Gastrocnemius medialis (tissue), 4 donors: ENCODE results near the gene C6orf89. TPM values are rescaled to one million over a fixed set of nuclear protein-coding genes. Genes with fewer than 3 reads are reported as not detected.
A peak's percentile ranks its signal among the peaks of the same experiment; 100 is the strongest.

ENCODE experiments used
- ATAC-seq, 2 donors: fragments of 150-250 bp; one replicate each; pipeline ENCODE4 v1.9.1; 2016
- DNase-seq, 2 donors: peaks; one replicate each; pipeline ENCODE4 v3.0.0-alpha.2; 2019
- H3K27ac ChIP-seq, 4 donors: fragments of 200-600 bp; sonication (generic); 1 replicate in 1 of 4; 2 replicates in 3 of 4; pipeline ENCODE4 v1.5.1; 2016 to 2018; ENCODE audit warnings: mild to moderate bottlenecking in 2 of 4, moderate library complexity in 1 of 4
- H3K27me3 ChIP-seq, 3 donors: fragments of 200-600 bp; sonication (generic) in 2 of 3; 1 replicate in 1 of 3; 2 replicates in 2 of 3; pipeline versions ENCODE4 v1.5.1 to v1.6.0; 2016 to 2019; ENCODE audit warnings: mild to moderate bottlenecking in 1 of 3, moderate library complexity in 1 of 3
- H3K36me3 ChIP-seq, 2 donors: fragments of 200-600 bp; sonication (generic) in 1 of 2; one replicate each; pipeline ENCODE4 v1.5.1; 2017 to 2018
- H3K4me1 ChIP-seq, 2 donors: fragments of 200-600 bp; sonication (generic) in 1 of 2; one replicate each; pipeline ENCODE4 v1.5.1; 2016 to 2017; ENCODE audit warnings: mild to moderate bottlenecking in 2 of 2
- H3K4me3 ChIP-seq, 4 donors: fragments of 200-600 bp; sonication (generic) in 3 of 4; 1 replicate in 1 of 4; 2 replicates in 3 of 4; pipeline ENCODE4 v1.5.1; 2016 to 2019; ENCODE audit warnings: mild to moderate bottlenecking in 2 of 4
- H3K9me3 ChIP-seq, 3 donors: fragments of 200-600 bp; sonication (generic) in 2 of 3; 1 replicate in 1 of 3; 2 replicates in 2 of 3; pipeline ENCODE4 v1.5.1; 2016 to 2019
- POLR2A ChIP-seq, 2 donors: fragments of 450-650 bp; IDR thresholded peaks; one replicate each; pipeline ENCODE4 v1.6.1; 2017; ENCODE audit warnings: antibody characterized with exemption in 2 of 2, mild to moderate bottlenecking in 2 of 2, moderate library complexity in 2 of 2
- in situ Hi-C, 4 donors: fragments of 200-750 bp; cut with MboI; loops; one replicate each; pipeline versions ENCODE4 v1.15.0 to v1.8.0; 2017; ENCODE audit warnings: low sequenced_read_pairs in 4 of 4
- intact Hi-C: fragments of 100-400 bp; cut with DNase I; formaldehyde crosslinking; loops from one replicate; pipeline ENCODE4 v1.15.1; 2023; ENCODE audit warnings: low total_unique reads
- total RNA-seq, 4 donors: library from RNA; depleted of rRNA; stranded (reverse); fragments of >200 nt; gene quantifications; one replicate each; pipeline versions ENCODE4 v1.1.0 to v1.2.3, GENCODE V29; 2016
- TF ChIP-seq, protein P1 (sequence below), 5 experiments: fragments of 450-650 bp in 3 of 5; fragments of 200-600 bp in 2 of 5; sonication (generic) in 2 of 5; IDR thresholded peaks in 4 of 5; conservative IDR thresholded peaks in 1 of 5; 1 replicate in 4 of 5; 2 replicates in 1 of 5; pipeline ENCODE4 v1.5.1; 2016 to 2019; ENCODE audit warnings: antibody characterized with exemption in 5 of 5, mild to moderate bottlenecking in 3 of 5, moderate library complexity in 3 of 5

C6orf89 gene
- total RNA-seq, 4 donors from 2014 or later, result 30.8 to 53.2 (median 38.8) TPM

GRCh38 chr6:36963451-36964290 is 77.9 kb downstream of the C6orf89 start:
- intact Hi-C loops (no loop called here), in situ Hi-C loops (no loop called here)
- DNase-seq (no peak), ATAC-seq (no peak)
- Histone ChIP-seq H3K27ac (no peak overlapping the region), H3K9me3 (no peaks in the 10 kb centered on the region), H3K4me1 (peaks cover 0 to 4% of the 10 kb centered on the region in 2 donors), H3K4me3 (no peak overlapping the region), H3K27me3 (no peaks in the 10 kb centered on the region), H3K36me3 (peaks cover 0 to 16% of the 10 kb centered on the region in 2 donors)
- TF ChIP-seq, protein P1, sequence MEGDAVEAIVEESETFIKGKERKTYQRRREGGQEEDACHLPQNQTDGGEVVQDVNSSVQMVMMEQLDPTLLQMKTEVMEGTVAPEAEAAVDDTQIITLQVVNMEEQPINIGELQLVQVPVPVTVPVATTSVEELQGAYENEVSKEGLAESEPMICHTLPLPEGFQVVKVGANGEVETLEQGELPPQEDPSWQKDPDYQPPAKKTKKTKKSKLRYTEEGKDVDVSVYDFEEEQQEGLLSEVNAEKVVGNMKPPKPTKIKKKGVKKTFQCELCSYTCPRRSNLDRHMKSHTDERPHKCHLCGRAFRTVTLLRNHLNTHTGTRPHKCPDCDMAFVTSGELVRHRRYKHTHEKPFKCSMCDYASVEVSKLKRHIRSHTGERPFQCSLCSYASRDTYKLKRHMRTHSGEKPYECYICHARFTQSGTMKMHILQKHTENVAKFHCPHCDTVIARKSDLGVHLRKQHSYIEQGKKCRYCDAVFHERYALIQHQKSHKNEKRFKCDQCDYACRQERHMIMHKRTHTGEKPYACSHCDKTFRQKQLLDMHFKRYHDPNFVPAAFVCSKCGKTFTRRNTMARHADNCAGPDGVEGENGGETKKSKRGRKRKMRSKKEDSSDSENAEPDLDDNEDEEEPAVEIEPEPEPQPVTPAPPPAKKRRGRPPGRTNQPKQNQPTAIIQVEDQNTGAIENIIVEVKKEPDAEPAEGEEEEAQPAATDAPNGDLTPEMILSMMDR (IDR thresholded peaks at IDR 0.05 in 4 of 5, conservative IDR thresholded peaks at IDR 0.05 in 1 of 5), result no peak
- TF ChIP-seq POLR2A (IDR thresholded peaks at IDR 0.05), result no peak

- Histone ChIP-seq H3K27ac (no peak overlapping the region), H3K27me3 (no peaks in the 10 kb centered on the region), H3K36me3 (peaks cover 0 to 22% of the 10 kb centered on the region in 2 donors), H3K9me3 (no peaks in the 10 kb centered on the region), H3K4me3 (no peak overlapping the region), H3K4me1 (peaks cover 0 to 4% of the 10 kb centered on the region in 2 donors)
- in situ Hi-C loops, result no loop called here
- intact Hi-C loops, result no loop called here
- DNase-seq (no peak), ATAC-seq (no peak)
- TF ChIP-seq, protein P1 (IDR thresholded peaks at IDR 0.05 in 4 of 5, conservative IDR thresholded peaks at IDR 0.05 in 1 of 5), result no peak
- no peak for TF ChIP-seq POLR2A (IDR thresholded peaks at IDR 0.05)
Observed at GRCh38 chr6:36964349-36964748, 78.6 kb downstream of the C6orf89 start.

DNA sequence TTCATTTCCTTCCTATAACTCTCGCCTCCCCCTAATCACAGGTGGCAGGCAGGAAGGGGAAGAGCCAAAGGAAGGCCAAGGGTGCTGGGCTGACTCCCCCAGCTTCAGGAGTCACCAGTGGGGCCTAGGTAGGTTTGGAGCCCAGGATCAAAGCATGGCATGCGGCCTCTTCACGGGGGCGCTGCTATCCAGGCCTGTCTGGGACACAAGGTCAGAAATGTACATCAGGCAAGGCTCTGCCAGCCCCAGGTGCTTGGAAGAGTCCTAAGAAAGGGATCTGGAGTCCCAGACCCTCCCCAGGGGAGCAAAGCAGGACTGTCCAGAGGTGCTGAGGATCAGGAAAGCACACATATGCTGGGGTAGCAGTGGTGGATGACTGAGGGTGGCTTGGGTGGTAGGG is 79.2 kb downstream of the C6orf89 start:
- no peaks in the 10 kb centered on the region for H3K27me3 ChIP-seq
- H3K36me3 ChIP-seq, result peaks cover 0 to 28% of the 10 kb centered on the region in 2 donors
- H3K9me3 ChIP-seq, result no peaks in the 10 kb centered on the region
- no peak for TF ChIP-seq POLR2A (IDR thresholded peaks at IDR 0.05)
- TF ChIP-seq, protein P1 (IDR thresholded peaks at IDR 0.05 in 4 of 5, conservative IDR thresholded peaks at IDR 0.05 in 1 of 5), result no peak
- in situ Hi-C loops (no loop called here), intact Hi-C loops (no loop called here)
- DNase-seq (no peak), ATAC-seq (no peak)
- no peak overlapping the region for H3K4me3 ChIP-seq
- H3K27ac ChIP-seq, result no peak overlapping the region
- H3K4me1 ChIP-seq, result peaks cover 0 to 4% of the 10 kb centered on the region in 2 donors

DNA sequence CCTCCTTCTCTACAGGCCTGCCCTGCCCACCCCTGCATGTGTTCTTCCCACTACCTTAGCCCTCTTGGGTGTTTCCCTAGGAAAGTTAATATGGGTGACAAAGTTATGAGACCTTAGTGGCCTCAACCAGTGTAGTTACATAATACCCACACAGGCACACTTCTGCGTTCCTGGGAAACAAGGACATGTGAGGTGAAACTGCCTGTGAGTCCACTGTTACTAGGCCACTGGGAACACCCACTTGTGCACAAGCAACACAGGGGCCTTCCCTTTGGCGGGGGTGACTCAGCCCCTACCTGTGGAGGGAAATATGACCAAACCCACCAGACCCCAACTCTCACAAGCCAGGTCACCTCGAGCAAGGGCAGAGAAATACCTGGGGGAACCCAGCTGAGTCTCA is 81.5 kb downstream of the C6orf89 start:
- Histone ChIP-seq H3K27ac (no peak overlapping the region), H3K27me3 (no peaks in the 10 kb centered on the region), H3K36me3 (peaks cover 0 to 52% of the 10 kb centered on the region in 2 donors), H3K9me3 (no peaks in the 10 kb centered on the region), H3K4me3 (no peak overlapping the region), H3K4me1 (peaks cover 0 to 4% of the 10 kb centered on the region in 2 donors)
- intact Hi-C loops (no loop called here), in situ Hi-C loops (no loop called here)
- TF ChIP-seq POLR2A (IDR thresholded peaks at IDR 0.05), result no peak
- TF ChIP-seq, protein P1 (IDR thresholded peaks at IDR 0.05 in 4 of 5, conservative IDR thresholded peaks at IDR 0.05 in 1 of 5), result no peak
- DNase-seq, result no peak
- ATAC-seq, result peak in 1 of 2 donors; percentile 45
